ENCODE data around the gene LINGO4. TPM values are rescaled to one million over a fixed set of nuclear protein-coding genes. Genes with fewer than 3 reads are reported as not detected.

LINGO4 gene
- total and polyA plus RNA-seq, 2 of the 13 experiments (the other 11 are each of a cell fraction or from before 2014, with no cell fraction given) = 0.02 to 0.05 TPM

DNA sequence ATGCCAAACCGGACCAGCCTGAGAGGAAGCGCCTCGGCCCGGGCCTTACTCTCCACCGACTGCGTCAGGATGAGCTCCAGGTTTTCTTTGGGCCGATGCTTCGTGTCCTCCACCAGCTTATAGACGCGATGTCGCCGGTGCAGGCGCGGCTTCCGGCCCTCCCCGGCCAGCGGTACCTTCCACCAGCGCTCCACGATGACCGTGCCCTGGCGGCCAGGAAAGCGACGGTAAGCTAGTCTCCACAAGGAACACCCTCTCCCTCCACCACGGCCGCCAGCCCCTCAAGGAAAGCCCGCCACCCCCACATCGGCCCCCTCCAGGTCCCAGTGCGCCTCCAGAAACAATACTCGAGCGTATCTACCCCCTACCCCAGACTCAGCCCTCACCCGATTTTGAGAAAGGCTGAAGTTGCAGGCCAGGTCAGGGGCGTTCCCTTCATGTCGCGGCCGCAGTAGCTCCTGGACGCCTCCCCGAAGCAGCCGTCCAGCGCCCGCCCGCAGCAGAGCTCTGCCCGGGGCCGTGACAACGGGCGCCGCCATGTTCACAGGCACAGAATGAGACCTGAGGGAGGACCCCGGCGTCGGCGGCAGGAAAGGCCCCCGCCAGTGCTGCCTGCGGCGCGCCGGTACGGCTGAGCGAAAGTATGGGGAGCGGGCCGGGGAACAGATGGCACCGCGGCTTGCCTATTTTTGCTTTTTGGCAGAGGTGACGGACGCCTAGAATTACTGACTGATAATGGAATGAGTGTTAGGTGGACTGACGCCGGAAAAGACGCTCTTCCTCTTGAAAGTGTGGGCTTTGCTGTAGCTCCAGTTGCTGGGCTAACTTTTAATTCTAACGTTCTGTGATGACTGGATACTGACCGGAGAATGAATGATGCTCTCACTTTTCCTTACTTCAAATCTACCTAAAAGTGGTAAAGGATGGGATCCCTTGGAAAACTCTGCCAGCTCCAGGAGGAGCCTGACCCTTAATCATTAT, 42.0 kb downstream of the LINGO4 start, which contains the start of gene MRPL9 (continued):
- TF ChIP-seq, protein P1, sequence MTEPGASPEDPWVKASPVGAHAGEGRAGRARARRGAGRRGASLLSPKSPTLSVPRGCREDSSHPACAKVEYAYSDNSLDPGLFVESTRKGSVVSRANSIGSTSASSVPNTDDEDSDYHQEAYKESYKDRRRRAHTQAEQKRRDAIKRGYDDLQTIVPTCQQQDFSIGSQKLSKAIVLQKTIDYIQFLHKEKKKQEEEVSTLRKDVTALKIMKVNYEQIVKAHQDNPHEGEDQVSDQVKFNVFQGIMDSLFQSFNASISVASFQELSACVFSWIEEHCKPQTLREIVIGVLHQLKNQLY (CRISPR knock-in tag; IDR thresholded peaks at IDR 0.05) = no peak
- no peak for TF ChIP-seq SIN3A (IDR thresholded peaks at IDR 0.05; ENCODE audit: borderline replicate concordance, low read depth, low read length)
- TF ChIP-seq KDM5A (IDR thresholded peaks at IDR 0.05; ENCODE audit: borderline replicate concordance, low read length) = peak; percentile 98
- TF ChIP-seq ZNF724P (CRISPR knock-in tag; IDR thresholded peaks at IDR 0.05; ENCODE audit: borderline replicate concordance) = no peak
- TF ChIP-seq MATR3 (CRISPR knock-in tag; IDR thresholded peaks at IDR 0.05) = no peak
- TF ChIP-seq ZNF282 (IDR thresholded peaks at IDR 0.05; ENCODE audit: partially characterized antibody) = no peak
- TF ChIP-seq, protein P2, sequence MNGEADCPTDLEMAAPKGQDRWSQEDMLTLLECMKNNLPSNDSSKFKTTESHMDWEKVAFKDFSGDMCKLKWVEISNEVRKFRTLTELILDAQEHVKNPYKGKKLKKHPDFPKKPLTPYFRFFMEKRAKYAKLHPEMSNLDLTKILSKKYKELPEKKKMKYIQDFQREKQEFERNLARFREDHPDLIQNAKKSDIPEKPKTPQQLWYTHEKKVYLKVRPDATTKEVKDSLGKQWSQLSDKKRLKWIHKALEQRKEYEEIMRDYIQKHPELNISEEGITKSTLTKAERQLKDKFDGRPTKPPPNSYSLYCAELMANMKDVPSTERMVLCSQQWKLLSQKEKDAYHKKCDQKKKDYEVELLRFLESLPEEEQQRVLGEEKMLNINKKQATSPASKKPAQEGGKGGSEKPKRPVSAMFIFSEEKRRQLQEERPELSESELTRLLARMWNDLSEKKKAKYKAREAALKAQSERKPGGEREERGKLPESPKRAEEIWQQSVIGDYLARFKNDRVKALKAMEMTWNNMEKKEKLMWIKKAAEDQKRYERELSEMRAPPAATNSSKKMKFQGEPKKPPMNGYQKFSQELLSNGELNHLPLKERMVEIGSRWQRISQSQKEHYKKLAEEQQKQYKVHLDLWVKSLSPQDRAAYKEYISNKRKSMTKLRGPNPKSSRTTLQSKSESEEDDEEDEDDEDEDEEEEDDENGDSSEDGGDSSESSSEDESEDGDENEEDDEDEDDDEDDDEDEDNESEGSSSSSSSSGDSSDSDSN (CRISPR knock-in tag; IDR thresholded peaks at IDR 0.05) = peak; percentile 87
- TF ChIP-seq, protein P3, sequence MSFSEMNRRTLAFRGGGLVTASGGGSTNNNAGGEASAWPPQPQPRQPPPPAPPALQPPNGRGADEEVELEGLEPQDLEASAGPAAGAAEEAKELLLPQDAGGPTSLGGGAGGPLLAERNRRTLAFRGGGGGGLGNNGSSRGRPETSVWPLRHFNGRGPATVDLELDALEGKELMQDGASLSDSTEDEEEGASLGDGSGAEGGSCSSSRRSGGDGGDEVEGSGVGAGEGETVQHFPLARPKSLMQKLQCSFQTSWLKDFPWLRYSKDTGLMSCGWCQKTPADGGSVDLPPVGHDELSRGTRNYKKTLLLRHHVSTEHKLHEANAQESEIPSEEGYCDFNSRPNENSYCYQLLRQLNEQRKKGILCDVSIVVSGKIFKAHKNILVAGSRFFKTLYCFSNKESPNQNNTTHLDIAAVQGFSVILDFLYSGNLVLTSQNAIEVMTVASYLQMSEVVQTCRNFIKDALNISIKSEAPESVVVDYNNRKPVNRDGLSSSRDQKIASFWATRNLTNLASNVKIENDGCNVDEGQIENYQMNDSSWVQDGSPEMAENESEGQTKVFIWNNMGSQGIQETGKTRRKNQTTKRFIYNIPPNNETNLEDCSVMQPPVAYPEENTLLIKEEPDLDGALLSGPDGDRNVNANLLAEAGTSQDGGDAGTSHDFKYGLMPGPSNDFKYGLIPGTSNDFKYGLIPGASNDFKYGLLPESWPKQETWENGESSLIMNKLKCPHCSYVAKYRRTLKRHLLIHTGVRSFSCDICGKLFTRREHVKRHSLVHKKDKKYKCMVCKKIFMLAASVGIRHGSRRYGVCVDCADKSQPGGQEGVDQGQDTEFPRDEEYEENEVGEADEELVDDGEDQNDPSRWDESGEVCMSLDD (CRISPR knock-in tag; IDR thresholded peaks at IDR 0.05; ENCODE audit: borderline replicate concordance) = no peak
- peak; percentile 55; the same call in 1 of the 2 replicates for TF ChIP-seq SRF (IDR thresholded peaks at IDR 0.05; ENCODE audit: low read depth, low read length)
- peak; percentile 23; the same call in 1 of the 2 replicates for TF ChIP-seq BCL6 (CRISPR knock-in tag; IDR thresholded peaks at IDR 0.05)
- peak; percentile 15; the same call in 1 of the 2 replicates for TF ChIP-seq FOXC1 (CRISPR knock-in tag; IDR thresholded peaks at IDR 0.05; ENCODE audit: borderline replicate concordance)
- TF ChIP-seq, protein P4, sequence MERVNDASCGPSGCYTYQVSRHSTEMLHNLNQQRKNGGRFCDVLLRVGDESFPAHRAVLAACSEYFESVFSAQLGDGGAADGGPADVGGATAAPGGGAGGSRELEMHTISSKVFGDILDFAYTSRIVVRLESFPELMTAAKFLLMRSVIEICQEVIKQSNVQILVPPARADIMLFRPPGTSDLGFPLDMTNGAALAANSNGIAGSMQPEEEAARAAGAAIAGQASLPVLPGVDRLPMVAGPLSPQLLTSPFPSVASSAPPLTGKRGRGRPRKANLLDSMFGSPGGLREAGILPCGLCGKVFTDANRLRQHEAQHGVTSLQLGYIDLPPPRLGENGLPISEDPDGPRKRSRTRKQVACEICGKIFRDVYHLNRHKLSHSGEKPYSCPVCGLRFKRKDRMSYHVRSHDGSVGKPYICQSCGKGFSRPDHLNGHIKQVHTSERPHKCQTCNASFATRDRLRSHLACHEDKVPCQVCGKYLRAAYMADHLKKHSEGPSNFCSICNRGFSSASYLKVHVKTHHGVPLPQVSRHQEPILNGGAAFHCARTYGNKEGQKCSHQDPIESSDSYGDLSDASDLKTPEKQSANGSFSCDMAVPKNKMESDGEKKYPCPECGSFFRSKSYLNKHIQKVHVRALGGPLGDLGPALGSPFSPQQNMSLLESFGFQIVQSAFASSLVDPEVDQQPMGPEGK (CRISPR knock-in tag; IDR thresholded peaks at IDR 0.05) = peak; percentile 52
- no peak; the same call in 1 of the 2 replicates for TF ChIP-seq TFAP4 (IDR thresholded peaks at IDR 0.05; ENCODE audit: borderline replicate concordance, low read depth)
- peak; percentile 75; the same call in 1 of the 2 replicates for TF ChIP-seq ZNF772 (CRISPR knock-in tag; IDR thresholded peaks at IDR 0.05)
- no peak for TF ChIP-seq ZNF382 (CRISPR knock-in tag; IDR thresholded peaks at IDR 0.05; ENCODE audit: borderline replicate concordance)
- no peak for TF ChIP-seq WIZ (CRISPR knock-in tag; IDR thresholded peaks at IDR 0.05)
- TF ChIP-seq ZSCAN30 (CRISPR knock-in tag; IDR thresholded peaks at IDR 0.05) = peak; percentile 31; the same call in 1 of the 2 replicates

All from HepG2 (cell line).